CD4-positive, alpha-beta T cell (primary cell): ENCODE measurements around the gene CDH4. TPM values are rescaled to one million over a fixed set of nuclear protein-coding genes. Genes with fewer than 3 reads are reported as not detected.

ENCODE experiments used
- ATAC-seq: fragments of 200-7000 bp; cut with Tn5 transposase; one replicate; pipeline ENCODE4 v1.10.0; 2022; ENCODE audit warnings: mild to moderate bottlenecking; ENCODE audit not compliant: poor library complexity
- CTCF ChIA-PET: fragments of 350-600 bp; sonication (Branson Sonifier 250); formaldehyde crosslinking; loops from one replicate; lab custom pipeline; 2021; ENCODE audit warnings: antibody characterized with exemption, inconsistent platforms; lab: Charles Lee
- POLR2A ChIA-PET: fragments of 350-600 bp; sonication (Branson Sonifier 250); formaldehyde crosslinking; loops from one replicate; lab custom pipeline; 2021; ENCODE audit warnings: antibody characterized with exemption, inconsistent platforms; lab: Charles Lee
- DNase-seq, 14 experiments: peaks; one replicate each; pipeline ENCODE4 v3.0.0-alpha.2; 2013 to 2020; ENCODE audit warnings: mixed read lengths in 2 of 14
- H3K27ac ChIP-seq, 2 donors: one replicate each; pipeline versions ENCODE4 v1.5.1 to v1.7.0; 2013; ENCODE audit warnings: low read length in 2 of 2, low read depth in 1 of 2, mild to moderate bottlenecking in 1 of 2
- H3K27me3 ChIP-seq, 2 experiments: 1 replicate in 1 of 2; 2 replicates in 1 of 2; pipeline versions ENCODE4 v1.6.1 to v1.7.0; 2013; ENCODE audit warnings: low read length in 2 of 2, control low read depth in 1 of 2, mild to moderate bottlenecking in 1 of 2, moderate library complexity in 1 of 2; ENCODE audit not compliant: insufficient read depth in 2 of 2, control insufficient read depth in 1 of 2
- H3K36me3 ChIP-seq: one replicate; pipeline ENCODE4 v1.6.1; 2013; ENCODE audit warnings: low read length, control low read depth; ENCODE audit not compliant: insufficient read depth
- H3K4me1 ChIP-seq: one replicate; pipeline ENCODE4 v1.6.1; 2013; ENCODE audit warnings: low read length, control low read depth; ENCODE audit not compliant: insufficient read depth
- H3K4me3 ChIP-seq: one replicate; pipeline ENCODE4 v1.5.1; 2013; ENCODE audit warnings: mild to moderate bottlenecking, low read length, moderate library complexity
- H3K9me3 ChIP-seq, 2 experiments: 1 replicate in 1 of 2; 2 replicates in 1 of 2; pipeline versions ENCODE4 v1.6.1 to v1.7.0; 2013; ENCODE audit warnings: low read length in 2 of 2, mild to moderate bottlenecking in 2 of 2, control low read depth in 1 of 2, moderate library complexity in 1 of 2; ENCODE audit not compliant: control insufficient read depth in 1 of 2, insufficient read depth in 1 of 2
- H3K27ac Mint-ChIP-seq: one replicate; pipeline ENCODE4 v1.8.0; 2020; ENCODE audit warnings: mixed read lengths
- H3K27me3 Mint-ChIP-seq: one replicate; pipeline ENCODE4 v1.8.0; 2021; ENCODE audit warnings: mixed read lengths
- H3K36me3 Mint-ChIP-seq: one replicate; pipeline ENCODE4 v1.8.0; 2021; ENCODE audit warnings: low read depth, mixed read lengths
- H3K4me1 Mint-ChIP-seq: one replicate; pipeline ENCODE4 v1.8.0; 2021; ENCODE audit warnings: low read depth, mixed read lengths
- H3K4me3 Mint-ChIP-seq: one replicate; pipeline ENCODE4 v1.8.0; 2020; ENCODE audit warnings: mild to moderate bottlenecking, mixed read lengths
- H3K9me3 Mint-ChIP-seq: one replicate; pipeline ENCODE4 v1.8.0; 2020; ENCODE audit warnings: mixed read lengths
- intact Hi-C, 2 experiments: fragments of 100-400 bp; cut with DNase I in 1 of 2; cut with micrococcal nuclease in 1 of 2; formaldehyde crosslinking; loops; one replicate each; pipeline versions ENCODE4 v1.15.1 to v1.9.0; 2023 to 2025; cut with DNase I, micrococcal nuclease
- total RNA-seq, 174 experiments: library from RNA in 2 of 174; stranded (reverse) in 2 of 174; gene quantifications; one replicate each; pipeline ENCODE4 v1.2.3 and lab custom pipeline; 2021 to 2026
- TF ChIP-seq, protein P1 (sequence below): fragments of 200-600 bp; IDR thresholded peaks from one replicate; pipeline ENCODE4 v1.8.0; 2022; ENCODE audit warnings: antibody characterized with exemption, mild to moderate bottlenecking

The CDH4 gene
- total RNA-seq, 2 experiments from 2014 or later = 0.11 TPM

DNA sequence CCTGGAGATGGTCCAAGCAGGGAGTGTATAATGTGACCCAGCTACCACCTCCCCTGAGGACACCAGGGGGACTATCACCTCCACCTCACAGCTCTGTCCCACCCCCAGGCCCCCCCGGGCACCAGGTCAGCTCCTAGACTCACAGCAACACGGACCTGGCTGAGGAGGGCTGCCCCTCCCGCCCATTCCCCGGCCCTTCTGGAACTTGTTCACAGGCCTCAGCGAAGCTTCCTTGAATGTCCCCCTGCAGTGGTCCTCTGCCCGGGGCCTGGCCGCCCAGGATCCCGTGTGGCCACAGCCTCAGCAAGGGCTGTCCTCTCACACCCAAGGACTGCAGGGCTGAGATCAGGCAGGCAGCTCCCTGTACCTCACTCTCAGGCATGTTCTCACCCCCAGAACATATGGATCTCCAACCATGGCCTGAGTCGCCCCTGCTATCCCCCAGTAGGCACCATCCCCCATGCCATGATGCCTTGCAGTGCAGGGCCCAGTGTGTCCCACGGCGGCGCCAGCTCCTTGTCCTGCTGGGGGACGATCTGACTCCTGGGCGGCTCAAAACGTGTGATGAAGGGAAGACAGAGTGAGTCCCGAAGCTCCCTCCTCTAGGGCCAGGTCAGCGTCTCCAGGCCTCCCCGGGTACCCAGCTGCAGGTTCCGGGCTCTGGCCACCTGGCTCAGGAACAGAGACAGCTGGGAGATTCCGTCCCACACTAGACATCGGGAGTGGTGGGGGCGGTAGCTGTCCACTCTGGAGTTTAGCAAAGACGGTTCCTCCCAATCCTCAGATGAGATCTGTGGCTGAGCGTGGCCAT is 655.2 kb downstream of the CDH4 start:
- Histone ChIP-seq H3K27me3 (no peaks in the 10 kb centered on the region), H3K9me3 (peaks cover 0 to 8% of the 10 kb centered on the region in 2 experiments), H3K36me3 (no peaks in the 10 kb centered on the region), H3K4me1 (no peaks in the 10 kb centered on the region), H3K4me3 (no peak overlapping the region), H3K27ac (no peak overlapping the region)
- H3K4me3 Mint-ChIP-seq = no peak overlapping the region
- intact Hi-C loops = no loop called here
- ATAC-seq = no peak
- no peaks in the 10 kb centered on the region for H3K27me3 Mint-ChIP-seq
- TF ChIP-seq, protein P1, sequence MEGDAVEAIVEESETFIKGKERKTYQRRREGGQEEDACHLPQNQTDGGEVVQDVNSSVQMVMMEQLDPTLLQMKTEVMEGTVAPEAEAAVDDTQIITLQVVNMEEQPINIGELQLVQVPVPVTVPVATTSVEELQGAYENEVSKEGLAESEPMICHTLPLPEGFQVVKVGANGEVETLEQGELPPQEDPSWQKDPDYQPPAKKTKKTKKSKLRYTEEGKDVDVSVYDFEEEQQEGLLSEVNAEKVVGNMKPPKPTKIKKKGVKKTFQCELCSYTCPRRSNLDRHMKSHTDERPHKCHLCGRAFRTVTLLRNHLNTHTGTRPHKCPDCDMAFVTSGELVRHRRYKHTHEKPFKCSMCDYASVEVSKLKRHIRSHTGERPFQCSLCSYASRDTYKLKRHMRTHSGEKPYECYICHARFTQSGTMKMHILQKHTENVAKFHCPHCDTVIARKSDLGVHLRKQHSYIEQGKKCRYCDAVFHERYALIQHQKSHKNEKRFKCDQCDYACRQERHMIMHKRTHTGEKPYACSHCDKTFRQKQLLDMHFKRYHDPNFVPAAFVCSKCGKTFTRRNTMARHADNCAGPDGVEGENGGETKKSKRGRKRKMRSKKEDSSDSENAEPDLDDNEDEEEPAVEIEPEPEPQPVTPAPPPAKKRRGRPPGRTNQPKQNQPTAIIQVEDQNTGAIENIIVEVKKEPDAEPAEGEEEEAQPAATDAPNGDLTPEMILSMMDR = no peak
- no peak for DNase-seq
- H3K36me3 Mint-ChIP-seq = no peaks in the 10 kb centered on the region
- H3K27ac Mint-ChIP-seq = no peak overlapping the region
- H3K9me3 Mint-ChIP-seq = no peaks in the 10 kb centered on the region
- CTCF ChIA-PET = no interaction called here
- POLR2A ChIA-PET = no interaction called here
- H3K4me1 Mint-ChIP-seq = no peaks in the 10 kb centered on the region

DNA sequence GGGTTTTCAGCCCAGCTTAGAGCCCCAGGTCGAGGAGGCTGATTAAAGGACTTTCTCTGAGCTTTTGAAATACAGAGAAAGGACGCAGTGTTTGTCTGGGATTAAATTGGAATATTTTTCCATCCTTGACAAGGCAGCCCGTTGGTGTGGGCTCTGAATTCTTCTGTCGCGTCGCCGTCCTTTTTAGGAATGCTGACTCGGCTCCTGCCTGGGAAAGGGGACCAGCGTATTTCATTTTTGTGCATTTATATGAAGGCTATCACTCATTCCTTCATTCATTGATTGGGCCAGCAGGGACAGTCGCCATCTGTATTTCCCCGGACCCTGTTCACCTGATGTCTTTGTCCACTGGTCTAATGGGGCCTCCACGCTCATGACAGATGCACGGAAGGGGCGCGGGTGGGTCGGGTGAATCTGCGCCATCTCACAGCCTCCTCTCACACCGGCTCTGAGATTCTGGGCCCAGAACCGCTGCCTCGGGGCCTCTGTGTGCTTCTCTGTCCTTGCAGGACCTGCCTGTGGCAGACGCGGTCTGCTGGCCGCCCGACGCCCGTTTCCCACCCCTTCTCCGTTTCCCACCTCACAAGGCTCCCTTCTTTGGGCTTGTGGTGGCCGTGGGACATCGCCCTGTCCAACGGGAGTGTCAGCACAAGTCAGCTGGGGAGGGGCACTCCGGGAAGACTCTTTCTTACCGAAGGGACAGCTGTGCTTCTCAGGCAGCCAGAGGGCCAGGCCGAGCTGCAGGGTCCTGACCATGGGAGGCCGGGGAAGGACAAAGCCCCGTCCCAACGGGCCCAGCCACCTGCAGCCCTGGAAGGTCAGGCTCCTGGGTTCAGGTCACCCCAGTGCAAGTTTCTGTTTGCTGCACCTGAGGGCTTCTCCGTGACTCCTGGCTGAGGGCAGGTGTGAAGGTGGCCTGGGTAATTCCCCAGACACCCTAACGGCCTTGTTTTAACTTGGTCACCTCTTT is 656.3 kb downstream of the CDH4 start:
- H3K27ac ChIP-seq = no peak overlapping the region
- H3K4me1 Mint-ChIP-seq = no peaks in the 10 kb centered on the region
- H3K9me3 ChIP-seq = peaks cover 0 to 8% of the 10 kb centered on the region in 2 experiments
- no peak overlapping the region for H3K4me3 Mint-ChIP-seq
- no peak overlapping the region for H3K27ac Mint-ChIP-seq
- DNase-seq (no peak), ATAC-seq (no peak)
- H3K4me1 ChIP-seq = no peaks in the 10 kb centered on the region
- intact Hi-C loops = no loop called here
- H3K36me3 ChIP-seq = no peaks in the 10 kb centered on the region
- H3K4me3 ChIP-seq = no peak overlapping the region
- no peaks in the 10 kb centered on the region for H3K36me3 Mint-ChIP-seq
- TF ChIP-seq, protein P1 = no peak
- no peaks in the 10 kb centered on the region for H3K9me3 Mint-ChIP-seq
- ChIA-PET CTCF (no interaction called here), POLR2A (no interaction called here)
- no peaks in the 10 kb centered on the region for H3K27me3 ChIP-seq
- H3K27me3 Mint-ChIP-seq = no peaks in the 10 kb centered on the region

DNA sequence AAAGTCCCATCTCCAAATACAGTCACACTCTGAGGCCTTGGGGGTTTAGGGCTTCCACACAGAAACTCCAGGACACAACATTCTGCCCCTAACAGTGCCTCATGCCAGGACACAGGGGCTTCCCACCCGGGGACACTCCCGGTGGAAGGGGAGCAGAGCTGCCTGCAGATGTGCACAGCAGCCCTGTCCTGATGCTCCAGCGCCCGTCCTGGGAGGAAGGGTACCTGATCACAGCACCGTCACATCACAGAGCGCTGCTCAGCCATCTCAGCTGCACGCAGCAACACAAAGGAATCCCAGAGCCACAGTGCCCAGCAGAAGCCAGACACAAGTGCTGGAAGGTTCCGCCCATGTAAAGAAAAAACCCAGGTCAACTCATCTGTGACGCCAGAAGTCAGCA is 657.0 kb downstream of the CDH4 start:
- no peaks in the 10 kb centered on the region for H3K4me1 Mint-ChIP-seq
- H3K27ac ChIP-seq = no peak overlapping the region
- no peaks in the 10 kb centered on the region for H3K9me3 Mint-ChIP-seq
- H3K27me3 ChIP-seq = no peaks in the 10 kb centered on the region
- POLR2A ChIA-PET = no interaction called here
- CTCF ChIA-PET = no interaction called here
- no peak for ATAC-seq
- no peak overlapping the region for H3K27ac Mint-ChIP-seq
- no peak for DNase-seq
- H3K4me1 ChIP-seq = no peaks in the 10 kb centered on the region
- TF ChIP-seq, protein P1 = no peak
- intact Hi-C loops = no loop called here
- H3K27me3 Mint-ChIP-seq = no peaks in the 10 kb centered on the region
- H3K4me3 Mint-ChIP-seq = no peak overlapping the region
- H3K9me3 ChIP-seq = peaks cover 0 to 2% of the 10 kb centered on the region in 2 experiments
- no peaks in the 10 kb centered on the region for H3K36me3 Mint-ChIP-seq
- H3K36me3 ChIP-seq = no peaks in the 10 kb centered on the region
- H3K4me3 ChIP-seq = no peak overlapping the region
